Fibroblast of lung (primary cell): Measurements from ENCODE around the gene ZBTB40. TPM values are rescaled to one million over a fixed set of nuclear protein-coding genes. Genes with fewer than 3 reads are reported as not detected.

Experiments used
- DNase-seq, 2 donors: peaks; one replicate each; pipeline versions ENCODE4 v3.0.0 to v3.0.0-alpha.2; 2010; ENCODE audit warnings: low read depth in 2 of 2
- H2AFZ ChIP-seq: 2 replicates; pipeline ENCODE4 v1.5.1; 2012; ENCODE audit warnings: low read length, control low read depth, inconsistent platforms
- H3K27ac ChIP-seq: 2 replicates; pipeline ENCODE4 v1.5.1; 2011; ENCODE audit warnings: low read length, control low read depth; ENCODE audit not compliant: insufficient read depth
- H3K27me3 ChIP-seq: 2 replicates; pipeline ENCODE4 v1.5.1; 2011; ENCODE audit warnings: mild to moderate bottlenecking, low read length; ENCODE audit not compliant: control insufficient read depth, insufficient read depth
- H3K36me3 ChIP-seq: 2 replicates; pipeline ENCODE4 v1.5.1; 2011; ENCODE audit warnings: low read length; ENCODE audit not compliant: control insufficient read depth, insufficient read depth
- H3K4me1 ChIP-seq: 2 replicates; pipeline ENCODE4 v1.5.1; 2011; ENCODE audit warnings: low read length; ENCODE audit not compliant: control insufficient read depth, insufficient read depth; ENCODE audit errors: extremely low read depth
- H3K4me2 ChIP-seq: 2 replicates; pipeline ENCODE4 v1.5.1; 2011; ENCODE audit warnings: low read length, control low read depth; ENCODE audit not compliant: insufficient read depth; ENCODE audit errors: extremely low read depth
- H3K4me3 ChIP-seq, 4 experiments: fragments of 200-600 bp in 1 of 4; sonication (generic) in 1 of 4; replicated peaks in 1 of 4; 2 replicates each; pipeline ENCODE4 v1.5.1; 2011 to 2016; ENCODE audit warnings: low read length in 4 of 4, low read depth in 3 of 4, mild to moderate bottlenecking in 3 of 4, control low read depth in 2 of 4, inconsistent platforms in 1 of 4, mixed read lengths in 1 of 4; ENCODE audit not compliant: insufficient read depth in 1 of 4; ENCODE audit errors: control extremely low read depth in 1 of 4
- H3K79me2 ChIP-seq: 2 replicates; pipeline ENCODE4 v1.5.1; 2012; ENCODE audit warnings: mild to moderate bottlenecking, low read length, inconsistent platforms; ENCODE audit not compliant: control insufficient read depth, insufficient read depth
- H3K9ac ChIP-seq: 2 replicates; pipeline ENCODE4 v1.5.1; 2011; ENCODE audit warnings: mild to moderate bottlenecking, low read length, control low read depth; ENCODE audit not compliant: insufficient read depth
- H3K9me3 ChIP-seq: 2 replicates; pipeline ENCODE4 v1.5.1; 2012; ENCODE audit warnings: low read depth, low read length; ENCODE audit not compliant: control insufficient read depth, insufficient read depth
- H4K20me1 ChIP-seq: 2 replicates; pipeline ENCODE4 v1.5.1; 2011; ENCODE audit warnings: low read length; ENCODE audit not compliant: control insufficient read depth, insufficient read depth; ENCODE audit errors: extremely low read depth
- CTCF ChIP-seq, 2 donors: IDR thresholded peaks in 1 of 2; conservative IDR thresholded peaks in 1 of 2; 1 replicate in 1 of 2; 2 replicates in 1 of 2; pipeline ENCODE4 v1.5.1; 2011 to 2012; ENCODE audit warnings: low read length in 2 of 2, control low read depth in 1 of 2, inconsistent platforms in 1 of 2, low read depth in 1 of 2, mild to moderate bottlenecking in 1 of 2
- EZH2 ChIP-seq: IDR thresholded peaks from 2 replicates; pipeline ENCODE4 v1.5.1; 2012; ENCODE audit warnings: low read length, control low read depth, mild to moderate bottlenecking; ENCODE audit errors: missing control alignments
- polyA plus RNA-seq, 2 donors: library from polyadenylated mRNA; depleted of rRNA in 1 of 2; stranded (reverse) in 1 of 2; unstranded in 1 of 2; fragments of >200 nt; gene quantifications; 2 replicates each; pipeline ENCODE4 v1.2.1, GENCODE V29; 2011 to 2012; ENCODE audit warnings: missing spikeins in 1 of 2
- total RNA-seq: library from RNA; depleted of rRNA; stranded (reverse); fragments of >200 nt; gene quantifications from 2 replicates; pipeline ENCODE4 v1.2.1, GENCODE V29; 2014

Gene ZBTB40
- total and polyA plus RNA-seq, 2 donors (not counting 1 experiment from before 2014, with no cell fraction given) = 3.4 to 12.4 TPM

GRCh38 chr1:22470227-22470626 is 18.6 kb downstream of the ZBTB40 start:
- H4K20me1 ChIP-seq = no peaks in the 10 kb centered on the region
- H3K27me3 ChIP-seq = no peaks in the 10 kb centered on the region
- H3K4me3 ChIP-seq = no peak overlapping the region
- no peak overlapping the region for H2AFZ ChIP-seq
- H3K27ac ChIP-seq = no peak overlapping the region
- no peak overlapping the region for H3K9ac ChIP-seq
- H3K4me1 ChIP-seq = no peaks in the 10 kb centered on the region
- no peaks in the 10 kb centered on the region for H3K79me2 ChIP-seq
- no peaks in the 10 kb centered on the region for H3K36me3 ChIP-seq
- TF ChIP-seq CTCF (conservative IDR thresholded peaks at IDR 0.05 in 1 of 2, IDR thresholded peaks at IDR 0.05 in 1 of 2; ENCODE audit: low read depth in 1 of 2, low read length in 2 of 2) (no peak), EZH2 (no peak)
- H3K4me2 ChIP-seq = no peak overlapping the region
- peak in 1 of 2 donors; percentile 23 for DNase-seq
- no peaks in the 10 kb centered on the region for H3K9me3 ChIP-seq

GRCh38 chr1:22471078-22471477 is 19.4 kb downstream of the ZBTB40 start:
- Histone ChIP-seq H3K9me3 (no peaks in the 10 kb centered on the region), H3K79me2 (no peaks in the 10 kb centered on the region), H3K4me1 (no peaks in the 10 kb centered on the region), H3K4me3 (no peak overlapping the region), H3K27ac (no peak overlapping the region), H3K9ac (no peak overlapping the region), H3K27me3 (no peaks in the 10 kb centered on the region), H4K20me1 (no peaks in the 10 kb centered on the region), H3K36me3 (no peaks in the 10 kb centered on the region), H2AFZ (no peak overlapping the region), H3K4me2 (no peak overlapping the region)
- peak; percentile 73 to 88 for DNase-seq
- no peak for TF ChIP-seq EZH2
- no peak for TF ChIP-seq CTCF (conservative IDR thresholded peaks at IDR 0.05 in 1 of 2, IDR thresholded peaks at IDR 0.05 in 1 of 2; ENCODE audit: low read depth in 1 of 2, low read length in 2 of 2)

- Histone ChIP-seq H3K4me2 (no peak overlapping the region), H3K4me1 (no peaks in the 10 kb centered on the region), H3K79me2 (no peaks in the 10 kb centered on the region), H3K9me3 (no peaks in the 10 kb centered on the region), H2AFZ (no peak overlapping the region), H3K27me3 (no peaks in the 10 kb centered on the region), H3K9ac (no peak overlapping the region), H3K36me3 (no peaks in the 10 kb centered on the region), H4K20me1 (no peaks in the 10 kb centered on the region), H3K27ac (no peak overlapping the region), H3K4me3 (no peak overlapping the region)
- DNase-seq = no peak
- TF ChIP-seq CTCF (conservative IDR thresholded peaks at IDR 0.05 in 1 of 2, IDR thresholded peaks at IDR 0.05 in 1 of 2; ENCODE audit: low read depth in 1 of 2, low read length in 2 of 2) (no peak), EZH2 (no peak)
These were observed 20.0 kb downstream of the ZBTB40 start for GRCh38 chr1:22471610-22472009.
